H1 (cell line): ENCODE data around the gene MRM1. TPM values are rescaled to one million over a fixed set of nuclear protein-coding genes. Genes with fewer than 3 reads are reported as not detected.

ENCODE experiments used
- CTCF ChIA-PET: fragments of 300-600 bp; sonication (Branson Sonifier 250); formaldehyde crosslinking; loops from one replicate; lab custom pipeline; 2021; ENCODE audit not compliant: partially characterized antibody; lab: Charles Lee
- POLR2A ChIA-PET: fragments of 300-600 bp; sonication (Branson Sonifier 250); formaldehyde crosslinking; loops from one replicate; lab custom pipeline; 2021; ENCODE audit warnings: inconsistent platforms; ENCODE audit not compliant: partially characterized antibody; lab: Charles Lee
- DNase-seq, 2 experiments: peaks; one replicate each; pipeline versions ENCODE4 v3.0.0 to v3.0.0-alpha.2; 2010 to 2022; ENCODE audit warnings: low spot score in 2 of 2, low read depth in 1 of 2, mixed read lengths in 1 of 2
- FAIRE-seq: peaks from 2 replicates; lab custom pipeline; 2011; peaks lifted over from hg19 to GRCh38; lab: Jason Lieb, UNC
- H2AFZ ChIP-seq: 2 replicates; pipeline ENCODE4 v1.8.1; 2012; ENCODE audit warnings: low read length, inconsistent platforms
- H2AK5ac ChIP-seq: 2 replicates; pipeline ENCODE4 v1.6.1; 2013; ENCODE audit warnings: low read depth, low read length
- H2BK120ac ChIP-seq: replicated peaks from 2 replicates; pipeline ENCODE3; 2013; ENCODE audit warnings: low read depth, low read length, inconsistent platforms
- H2BK12ac ChIP-seq: 2 replicates; pipeline ENCODE4 v1.6.1; 2013; ENCODE audit warnings: low read depth, low read length
- H2BK15ac ChIP-seq: 2 replicates; pipeline ENCODE4 v1.6.1; 2013; ENCODE audit warnings: low read length
- H2BK20ac ChIP-seq: 2 replicates; pipeline ENCODE4 v1.6.1; 2013; ENCODE audit warnings: low read length
- H2BK5ac ChIP-seq: 2 replicates; pipeline ENCODE4 v1.6.1; 2013; ENCODE audit warnings: low read depth, low read length
- H3K14ac ChIP-seq: 2 replicates; pipeline ENCODE4 v1.6.1; 2013; ENCODE audit warnings: inconsistent platforms; ENCODE audit not compliant: insufficient read length
- H3K18ac ChIP-seq: 2 replicates; pipeline ENCODE4 v1.6.1; 2013; ENCODE audit warnings: low read length; ENCODE audit errors: extremely low read depth
- H3K23ac ChIP-seq: 2 replicates; pipeline ENCODE4 v1.6.1; 2013; ENCODE audit warnings: inconsistent platforms; ENCODE audit not compliant: insufficient read length
- H3K23me2 ChIP-seq: 2 replicates; pipeline ENCODE4 v1.6.1; 2013; ENCODE audit warnings: low read depth, low read length
- H3K27ac ChIP-seq: 2 replicates; pipeline ENCODE4 v1.6.1; 2011; ENCODE audit warnings: low read depth, low read length, inconsistent platforms
- H3K27me3 ChIP-seq, 4 experiments: replicated peaks in 1 of 4; 1 replicate in 1 of 4; 2 replicates in 3 of 4; pipeline versions ENCODE4 v1.6.1 to v1.8.1; 2011 to 2013; ENCODE audit warnings: low read length in 3 of 4, mild to moderate bottlenecking in 3 of 4, inconsistent platforms in 2 of 4, mixed read lengths in 2 of 4, moderate library complexity in 1 of 4; ENCODE audit not compliant: control insufficient read depth in 3 of 4, insufficient read depth in 3 of 4; ENCODE audit errors: extremely low read depth in 1 of 4
- H3K36me3 ChIP-seq, 4 experiments: 2 replicates each; pipeline versions ENCODE4 v1.6.1 to v1.8.1; 2011 to 2013; ENCODE audit warnings: mild to moderate bottlenecking in 4 of 4, low read length in 3 of 4, moderate library complexity in 2 of 4, control low read depth in 1 of 4, inconsistent platforms in 1 of 4; ENCODE audit not compliant: insufficient read depth in 4 of 4, control insufficient read depth in 2 of 4
- H3K4ac ChIP-seq: replicated peaks from 2 replicates; pipeline ENCODE3; 2013; ENCODE audit warnings: low read length, low read depth, mixed read lengths, inconsistent platforms; ENCODE audit not compliant: insufficient read length
- H3K4me1 ChIP-seq, 4 experiments: replicated peaks in 1 of 4; 1 replicate in 1 of 4; 2 replicates in 3 of 4; pipeline versions ENCODE4 v1.6.1 to v1.8.1; 2011 to 2013; ENCODE audit warnings: low read length in 3 of 4, inconsistent platforms in 2 of 4, mixed read lengths in 1 of 4; ENCODE audit not compliant: insufficient read depth in 4 of 4, control insufficient read depth in 3 of 4
- H3K4me2 ChIP-seq, 2 experiments: 2 replicates each; pipeline versions ENCODE4 v1.6.1 to v1.8.1; 2011 to 2013; ENCODE audit warnings: low read depth in 2 of 2, low read length in 2 of 2, control low read depth in 1 of 2, inconsistent platforms in 1 of 2, mild to moderate bottlenecking in 1 of 2; ENCODE audit not compliant: insufficient read depth in 1 of 2
- H3K4me3 ChIP-seq, 4 experiments: fragments of 200-600, 300-600 bp in 1 of 4; sonication (generic), shearing (Covaris generic), sonication (Bioruptor Twin) in 1 of 4; 2 replicates each; pipeline versions ENCODE4 v1.5.1 to v1.8.1; 2011 to 2016; ENCODE audit warnings: low read length in 4 of 4, low read depth in 3 of 4, control low read depth in 2 of 4, inconsistent platforms in 2 of 4, mild to moderate bottlenecking in 2 of 4, mixed read lengths in 1 of 4, moderate library complexity in 1 of 4; ENCODE audit not compliant: insufficient read depth in 2 of 4; ENCODE audit errors: extremely low read depth in 1 of 4
- H3K56ac ChIP-seq: replicated peaks from 2 replicates; pipeline ENCODE3; 2013; ENCODE audit warnings: low read depth, mild to moderate bottlenecking, mixed read lengths, low read length, inconsistent platforms; ENCODE audit not compliant: insufficient read length
- H3K79me1 ChIP-seq: 2 replicates; pipeline ENCODE4 v1.6.1; 2013; ENCODE audit warnings: low read depth, low read length, control low read depth
- H3K79me2 ChIP-seq, 2 experiments: 2 replicates each; pipeline versions ENCODE4 v1.6.1 to v1.8.1; 2012 to 2013; ENCODE audit warnings: low read length in 2 of 2, mild to moderate bottlenecking in 2 of 2, inconsistent platforms in 1 of 2; ENCODE audit not compliant: insufficient read depth in 2 of 2, control insufficient read depth in 1 of 2
- H3K9ac ChIP-seq, 4 experiments: replicated peaks in 1 of 4; 1 replicate in 1 of 4; 2 replicates in 3 of 4; pipeline versions ENCODE4 v1.6.1 to v1.8.1; 2011 to 2013; ENCODE audit warnings: low read depth in 3 of 4, low read length in 3 of 4, control low read depth in 2 of 4, mild to moderate bottlenecking in 2 of 4, moderate library complexity in 2 of 4, inconsistent platforms in 1 of 4; ENCODE audit errors: extremely low read depth in 1 of 4
- H3K9me3 ChIP-seq, 2 experiments: 2 replicates each; pipeline versions ENCODE4 v1.6.1 to v1.8.1; 2012 to 2013; ENCODE audit warnings: mild to moderate bottlenecking in 2 of 2, moderate library complexity in 2 of 2, control low read depth in 1 of 2, inconsistent platforms in 1 of 2, low read depth in 1 of 2, low read length in 1 of 2, mixed read lengths in 1 of 2; ENCODE audit not compliant: insufficient read depth in 2 of 2
- H4K20me1 ChIP-seq, 2 experiments: replicated peaks in 1 of 2; 2 replicates each; pipeline versions ENCODE3 to v1.8.1; 2011 to 2013; ENCODE audit warnings: inconsistent platforms in 2 of 2, low read length in 2 of 2, mild to moderate bottlenecking in 1 of 2; ENCODE audit not compliant: insufficient read depth in 2 of 2, control insufficient read depth in 1 of 2
- H4K5ac ChIP-seq: 2 replicates; pipeline ENCODE4 v1.6.1; 2013; ENCODE audit warnings: low read length, low read depth, mixed read lengths, inconsistent platforms; ENCODE audit not compliant: insufficient read length
- H4K8ac ChIP-seq: 2 replicates; pipeline ENCODE4 v1.8.0; 2013; ENCODE audit warnings: mild to moderate bottlenecking, moderate library complexity, low read length, inconsistent platforms; ENCODE audit not compliant: insufficient read depth; ENCODE audit errors: extremely low read depth
- H4K91ac ChIP-seq: replicated peaks from 2 replicates; pipeline ENCODE3; 2013; ENCODE audit warnings: low read length, mixed read lengths, inconsistent platforms; ENCODE audit not compliant: insufficient read length
- EP300 ChIP-seq, 2 experiments: IDR thresholded peaks; 1 replicate in 1 of 2; 2 replicates in 1 of 2; pipeline ENCODE4 v1.6.1; 2011 to 2012; ENCODE audit warnings: low read depth in 2 of 2, low read length in 2 of 2, mild to moderate bottlenecking in 2 of 2, borderline replicate concordance in 1 of 2, inconsistent platforms in 1 of 2, moderate library complexity in 1 of 2
- FOSL1 ChIP-seq: IDR thresholded peaks from 2 replicates; pipeline ENCODE4 v1.6.1; 2011; ENCODE audit warnings: mild to moderate bottlenecking, low read depth, low read length, moderate library complexity; ENCODE audit not compliant: insufficient read depth
- MAFK ChIP-seq: IDR thresholded peaks from 2 replicates; pipeline ENCODE4 v1.6.1; 2012; ENCODE audit warnings: low read depth, mild to moderate bottlenecking, improper control_type of control experiment, low read length
- SUZ12 ChIP-seq: fragments of 200-600 bp; sonication (generic); IDR thresholded peaks from 2 replicates; pipeline ENCODE4 v1.6.1; 2012; ENCODE audit warnings: mild to moderate bottlenecking, inconsistent platforms, low read length, moderate library complexity, mixed read lengths
- TAF1 ChIP-seq: IDR thresholded peaks from 2 replicates; pipeline ENCODE4 v1.6.1; 2011; ENCODE audit warnings: mild to moderate bottlenecking, low read depth, low read length
- TCF12 ChIP-seq: IDR thresholded peaks from 2 replicates; pipeline ENCODE4 v1.6.1; 2011; ENCODE audit warnings: low read depth, mild to moderate bottlenecking, low read length
- TEAD4 ChIP-seq: IDR thresholded peaks from 2 replicates; pipeline ENCODE4 v1.6.1; 2012; ENCODE audit warnings: low read depth, low read length, inconsistent platforms, mixed read lengths
- WGBS, 2 experiments: shearing (Covaris generic) in 1 of 2; methylation state at CpG; one replicate each; pipeline versions ENCODE4 v1.1.6 to v1.1.7; 2013 to 2015; ENCODE audit warnings: low lambda C conversion rate in 2 of 2, mixed read lengths in 2 of 2, inconsistent platforms in 1 of 2, low coverage in 1 of 2, missing lambda C conversion rate in 1 of 2; ENCODE audit not compliant: insufficient replicate concordance in 2 of 2, insufficient coverage in 1 of 2, insufficient read length in 1 of 2; ENCODE audit errors: extremely low coverage in 1 of 2, missing lambda C conversion rate in 1 of 2; 5-methylcytosine and 5-hydroxymethylcytosine counted together
- polyA plus RNA-seq, 7 experiments: library from polyadenylated mRNA; depleted of rRNA in 3 of 7; stranded (reverse) in 5 of 7; unstranded in 2 of 7; fragments of >200 nt in 5 of 7; fragments of 200-250 nt in 2 of 7; gene quantifications; 1 replicate in 5 of 7; 2 replicates in 1 of 7; 4 replicates in 1 of 7; pipeline versions ENCODE4 v1.2.1 to v1.2.3, GENCODE V29; 2011 to 2013; ENCODE audit warnings: missing spikeins in 2 of 7, mixed read lengths in 2 of 7
- total RNA-seq: library from RNA; stranded (reverse); fragmentation: NEBNext Ultra II Directional; extraction: Animal tissue kit (Norgen Biotek cat#: 25700); gene quantifications from 2 replicates; pipeline ENCODE4 v1.2.1, GENCODE V29; 2021

Gene MRM1
- total and polyA plus RNA-seq, 2 of the 8 experiments (the other 6 are each of a cell fraction or from before 2014, with no cell fraction given), result 9.9 to 11.2 TPM

GRCh38 chr17:36653856-36654255 lies 52.5 kb downstream of the MRM1 start:
- Histone ChIP-seq H3K18ac (no peak overlapping the region), H3K79me2 (no peaks in the 10 kb centered on the region), H3K79me1 (no peaks in the 10 kb centered on the region), H3K4ac (no peak overlapping the region), H3K4me3 (no peak overlapping the region), H3K27me3 (peaks cover 0 to 10% (median 3%) of the 10 kb centered on the region in 4 experiments; a peak in 3 of 7 replicates), H3K4me1 (peaks cover 4 to 12% (median 7%) of the 10 kb centered on the region in 4 experiments; a peak in 5 of 7 replicates), H3K23ac (no peak overlapping the region), H3K23me2 (peaks cover 9% of the 10 kb centered on the region; the same call in 1 of the 2 replicates), H3K9me3 (no peaks in the 10 kb centered on the region), H3K9ac (no peak overlapping the region), H4K91ac (peak overlapping the region; percentile 69), H3K36me3 (no peaks in the 10 kb centered on the region), H2BK5ac (no peak overlapping the region), H2BK15ac (no peak overlapping the region)
- no peak for FAIRE-seq
- 91% methylated on average over 12 of the region's 13 CpGs; no CpG with 5 or more reads in 1 of the 2 experiments for WGBS, 2 experiments
- TF ChIP-seq EP300 (IDR thresholded peaks at IDR 0.05; ENCODE audit: borderline replicate concordance in 1 of 2, low read depth in 2 of 2, low read length in 2 of 2), result no peak
- TF ChIP-seq TAF1, result no peak
- TF ChIP-seq FOSL1, result no peak
- no peak for TF ChIP-seq SUZ12
- no peak for TF ChIP-seq TEAD4
- TF ChIP-seq MAFK, result no peak
- TF ChIP-seq TCF12, result no peak
- TF ChIP-seq, all 59 proteins: peak for 0
- H4K5ac ChIP-seq, result no peak overlapping the region
- peak overlapping the region; percentile 22; the same call in 1 of the 2 replicates for H4K8ac ChIP-seq
- no peak overlapping the region for H3K14ac ChIP-seq
- no peak overlapping the region for H3K56ac ChIP-seq
- H3K4me2 ChIP-seq, result no peak overlapping the region
- H3K27ac ChIP-seq, result no peak overlapping the region
- H2AFZ ChIP-seq, result no peak overlapping the region
- H2AK5ac ChIP-seq, result no peak overlapping the region
- ChIA-PET POLR2A (interaction anchor here (0.6 kb wide), 1 partner anchor 13 kb away, joined by 3 read pairs; no protein-coding TSS in a partner anchor), CTCF (interaction anchor here (0.6 to 9.2 kb wide), 11 partner anchors 14 to 433 kb away, joined by 3 to 86 read pairs (median 3); no protein-coding TSS in a partner anchor)
- no peak overlapping the region for H2BK120ac ChIP-seq
- no peak overlapping the region for H2BK12ac ChIP-seq
- DNase-seq, result no peak
- H2BK20ac ChIP-seq, result no peak overlapping the region
- H4K20me1 ChIP-seq, result peaks cover 0 to 6% of the 10 kb centered on the region in 2 experiments
